CD4-positive, alpha-beta T cell treated with Interleukin-6 for 4 hours (primary cell): ENCODE results near the gene HRH2.

ENCODE experiments used
- DNase-seq: peaks from one replicate; pipeline ENCODE4 v3.0.0-alpha.2; 2020; ENCODE audit warnings: mixed read lengths

Gene HRH2

DNA sequence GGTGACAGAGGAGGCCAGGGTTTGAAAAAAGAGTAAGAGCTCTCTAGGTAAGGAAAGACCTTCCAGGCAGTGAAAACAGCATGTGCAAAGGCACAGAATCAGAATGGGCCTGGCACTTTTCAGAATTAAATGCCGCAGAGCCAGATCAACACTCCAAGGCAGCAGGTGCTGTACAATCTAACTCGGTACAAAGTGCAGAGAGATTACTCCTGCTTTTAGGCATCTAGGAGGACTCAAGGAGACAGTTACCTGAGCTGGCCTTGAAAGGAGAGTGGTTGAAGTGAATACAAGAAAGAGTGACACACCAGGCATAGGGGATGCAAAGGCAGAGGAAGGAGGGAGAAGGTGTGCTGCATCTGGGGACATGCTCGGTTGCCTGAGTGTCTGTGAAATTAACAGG, 21.5 kb downstream of the HRH2 start:
- DNase-seq: no peak

DNA sequence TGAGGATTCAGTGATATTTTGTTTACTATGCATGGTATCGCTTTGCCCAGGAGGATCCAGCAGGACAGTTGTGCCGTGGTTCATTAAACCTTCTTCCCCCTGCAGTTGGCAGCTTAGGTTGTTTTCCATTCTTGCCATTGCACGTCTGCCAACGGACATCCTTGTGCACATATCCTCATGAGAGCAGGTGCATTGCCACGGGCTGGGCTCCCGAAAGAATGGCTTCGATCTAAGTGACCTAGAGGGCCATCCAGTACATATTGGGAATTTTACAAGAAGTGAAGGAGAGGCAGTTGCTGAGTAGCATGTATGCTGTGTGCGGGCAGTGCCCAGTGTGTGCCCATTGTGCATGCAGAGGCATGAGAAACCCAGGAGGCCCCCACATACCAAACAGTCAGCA, 22.1 kb downstream of the HRH2 start:
- no peak for DNase-seq

DNA sequence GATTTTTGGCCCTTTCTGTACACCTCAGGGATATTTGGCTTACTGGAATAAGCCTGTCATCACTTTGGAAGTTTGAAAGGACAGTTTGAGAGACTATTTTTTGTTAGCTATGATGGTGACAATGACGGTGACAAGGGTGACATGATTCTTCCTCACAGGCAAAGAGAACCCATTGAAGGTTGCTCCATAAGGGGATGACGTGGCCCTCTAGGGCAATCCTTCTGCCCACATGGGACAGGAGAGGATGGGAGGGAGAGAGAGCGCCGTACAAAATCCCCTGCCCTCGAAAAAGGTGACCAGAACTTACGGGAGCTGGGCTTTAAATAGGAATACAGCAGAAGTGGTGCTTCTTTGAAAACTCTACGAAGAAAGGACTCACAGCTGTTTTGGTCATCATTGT, 22.6 kb downstream of the HRH2 start:
- DNase-seq: no peak

DNA sequence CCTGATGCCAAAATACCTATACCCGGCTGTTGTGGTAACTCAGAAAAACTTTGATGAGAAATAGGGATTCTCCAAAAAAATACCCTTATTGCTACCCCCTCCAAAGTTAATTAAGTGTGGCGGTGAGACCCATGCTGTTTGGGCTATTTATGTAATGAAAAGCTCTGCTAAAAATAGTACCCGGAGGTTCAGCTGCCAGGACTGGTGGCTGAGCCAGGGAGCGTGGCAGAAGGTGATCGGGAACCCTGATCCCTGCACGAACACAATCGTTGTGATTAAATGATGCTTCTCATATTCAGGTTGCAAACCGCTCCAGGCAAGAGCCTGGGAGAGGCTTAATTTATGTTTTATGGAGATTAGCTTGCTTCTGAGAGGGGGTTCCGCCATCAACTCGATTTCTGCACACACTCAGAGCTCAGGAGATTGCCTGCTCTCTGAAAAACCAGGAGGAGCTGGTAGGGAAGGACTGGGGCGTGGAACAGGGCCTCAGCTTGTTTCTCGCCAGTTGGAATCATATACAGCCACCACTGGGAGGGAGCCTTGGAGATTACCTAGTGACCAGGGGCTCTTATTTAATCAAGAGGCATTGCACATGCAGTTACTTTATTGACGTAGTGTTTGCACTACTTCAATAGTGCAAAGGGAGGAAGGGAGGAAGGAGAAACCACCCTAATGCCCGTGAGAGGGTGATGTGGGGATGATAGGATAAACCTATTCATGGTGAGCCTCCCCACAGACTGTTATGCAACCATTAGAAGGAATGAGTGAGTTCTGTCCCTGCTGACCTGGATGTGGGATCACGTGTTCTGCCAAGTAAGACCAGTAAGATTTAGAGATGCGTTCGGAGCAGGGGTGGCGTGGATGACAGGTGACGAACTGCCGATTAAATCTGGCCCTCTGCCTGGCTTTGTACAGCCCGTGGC, 23.4 kb downstream of the HRH2 start:
- DNase-seq: no peak

DNA sequence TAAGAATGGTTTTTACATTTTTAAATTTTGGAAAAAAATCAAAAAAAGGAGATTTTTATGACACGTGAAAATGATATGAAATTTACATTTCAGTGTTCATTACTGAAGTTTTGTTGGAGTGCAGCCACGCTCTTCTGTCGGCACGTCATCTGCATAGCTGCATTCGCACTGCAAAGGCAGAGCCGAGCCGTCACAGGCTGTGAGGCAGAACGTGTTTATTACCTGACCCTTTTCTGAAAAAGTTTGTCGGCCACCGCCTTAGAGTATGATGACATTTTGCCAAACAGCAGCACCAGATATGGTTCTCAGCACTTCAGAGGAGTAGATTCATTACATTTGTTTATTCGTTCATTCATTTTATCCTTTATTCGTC, 24.1 kb downstream of the HRH2 start:
- no peak for DNase-seq

DNA sequence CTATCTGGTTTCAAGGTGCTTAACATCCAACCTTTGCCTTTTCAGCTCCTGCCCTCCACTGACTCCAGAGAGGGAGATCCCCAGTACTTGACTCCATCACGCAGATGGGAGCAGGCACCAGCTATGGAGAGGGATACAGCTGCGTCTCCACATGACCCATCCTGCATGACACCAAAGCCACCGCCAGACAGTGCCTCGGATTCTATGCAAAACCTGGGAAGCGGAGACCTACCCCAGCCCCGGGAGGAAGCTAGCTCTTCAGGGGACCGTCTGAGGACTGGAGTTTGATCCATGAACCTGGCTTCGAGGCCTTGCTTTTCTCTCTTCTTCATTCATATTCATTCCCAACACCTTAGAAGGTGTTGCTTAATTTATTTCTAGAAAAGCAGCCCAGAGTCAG, 24.8 kb downstream of the HRH2 start:
- no peak for DNase-seq

DNA sequence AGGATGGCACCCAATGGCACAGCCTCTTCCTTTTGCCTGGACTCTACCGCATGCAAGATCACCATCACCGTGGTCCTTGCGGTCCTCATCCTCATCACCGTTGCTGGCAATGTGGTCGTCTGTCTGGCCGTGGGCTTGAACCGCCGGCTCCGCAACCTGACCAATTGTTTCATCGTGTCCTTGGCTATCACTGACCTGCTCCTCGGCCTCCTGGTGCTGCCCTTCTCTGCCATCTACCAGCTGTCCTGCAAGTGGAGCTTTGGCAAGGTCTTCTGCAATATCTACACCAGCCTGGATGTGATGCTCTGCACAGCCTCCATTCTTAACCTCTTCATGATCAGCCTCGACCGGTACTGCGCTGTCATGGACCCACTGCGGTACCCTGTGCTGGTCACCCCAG, 25.4 kb downstream of the HRH2 start:
- no peak for DNase-seq

DNA sequence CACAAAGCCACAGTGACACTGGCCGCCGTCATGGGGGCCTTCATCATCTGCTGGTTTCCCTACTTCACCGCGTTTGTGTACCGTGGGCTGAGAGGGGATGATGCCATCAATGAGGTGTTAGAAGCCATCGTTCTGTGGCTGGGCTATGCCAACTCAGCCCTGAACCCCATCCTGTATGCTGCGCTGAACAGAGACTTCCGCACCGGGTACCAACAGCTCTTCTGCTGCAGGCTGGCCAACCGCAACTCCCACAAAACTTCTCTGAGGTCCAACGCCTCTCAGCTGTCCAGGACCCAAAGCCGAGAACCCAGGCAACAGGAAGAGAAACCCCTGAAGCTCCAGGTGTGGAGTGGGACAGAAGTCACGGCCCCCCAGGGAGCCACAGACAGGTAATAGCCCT, 26.1 kb downstream of the HRH2 start:
- no peak for DNase-seq

DNA sequence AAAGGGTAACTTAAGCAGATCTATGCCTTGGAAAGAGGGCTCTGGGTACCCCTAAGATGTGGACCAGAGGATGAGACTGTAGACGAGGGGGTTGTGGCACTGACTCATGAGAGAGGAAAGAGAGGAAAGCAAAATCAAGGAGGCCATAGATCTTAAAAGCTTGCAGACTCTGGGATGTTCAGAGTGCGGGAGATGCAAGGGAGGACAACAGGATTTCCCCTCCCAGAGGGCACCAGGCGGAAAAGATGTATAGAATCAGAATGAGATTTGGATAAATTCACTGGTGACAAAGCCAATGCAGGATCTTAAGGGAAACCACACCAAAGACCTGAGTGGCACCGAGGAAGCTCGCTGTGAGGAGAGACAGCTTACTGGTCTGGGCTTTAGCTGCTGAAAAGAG, 27.1 kb downstream of the HRH2 start:
- no peak for DNase-seq

DNA sequence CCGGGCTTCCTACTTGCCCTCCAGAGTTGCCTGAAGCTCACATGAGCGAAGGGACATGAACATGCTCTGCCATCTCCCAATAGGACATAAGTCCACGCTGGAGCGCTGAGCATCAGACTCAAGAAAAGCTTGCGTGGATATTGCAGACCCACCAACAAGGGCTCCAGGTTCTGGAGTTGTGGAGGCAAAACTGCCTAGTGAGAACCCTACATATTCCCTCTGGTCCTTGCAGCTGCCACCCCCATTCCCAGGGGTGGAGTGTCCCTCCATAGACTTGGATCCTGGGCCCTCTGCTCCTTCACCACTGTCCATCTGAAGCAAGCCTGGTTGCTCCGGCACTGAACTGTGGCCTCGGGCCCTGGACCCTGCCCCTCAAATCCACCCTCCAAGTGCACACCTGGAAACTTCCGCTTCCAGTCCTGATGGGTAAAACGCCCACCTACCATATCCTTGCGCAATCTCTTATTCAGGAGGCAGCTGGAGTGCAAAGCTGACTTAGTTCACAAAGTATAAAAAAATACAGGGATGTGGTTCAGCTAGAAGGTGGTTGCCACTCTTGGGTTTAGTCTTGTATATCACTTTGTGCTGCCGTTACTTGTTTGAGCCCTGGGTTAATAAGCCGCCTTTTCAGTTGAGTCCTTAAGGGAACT, 28.0 kb downstream of the HRH2 start:
- DNase-seq: no peak

DNA sequence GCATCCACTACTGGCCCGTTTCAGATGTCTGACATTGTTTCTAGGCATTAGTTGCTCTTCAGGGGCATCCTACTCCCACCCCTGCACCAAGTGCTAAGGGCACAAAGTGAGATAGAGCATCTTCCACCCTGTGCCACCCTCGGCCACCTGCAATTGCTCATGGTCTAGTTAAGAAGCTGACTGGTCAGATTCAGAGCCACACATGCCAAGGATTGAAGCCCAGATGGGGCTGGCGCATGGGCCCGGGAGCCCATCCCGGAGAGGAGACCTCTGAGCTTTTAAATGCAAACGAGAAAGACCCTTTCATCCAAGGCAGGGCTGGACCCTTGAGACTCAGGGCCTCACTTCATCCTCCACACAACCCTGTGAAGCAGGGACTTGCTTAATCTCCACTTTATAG, 28.5 kb downstream of the HRH2 start:
- DNase-seq: no peak

DNA sequence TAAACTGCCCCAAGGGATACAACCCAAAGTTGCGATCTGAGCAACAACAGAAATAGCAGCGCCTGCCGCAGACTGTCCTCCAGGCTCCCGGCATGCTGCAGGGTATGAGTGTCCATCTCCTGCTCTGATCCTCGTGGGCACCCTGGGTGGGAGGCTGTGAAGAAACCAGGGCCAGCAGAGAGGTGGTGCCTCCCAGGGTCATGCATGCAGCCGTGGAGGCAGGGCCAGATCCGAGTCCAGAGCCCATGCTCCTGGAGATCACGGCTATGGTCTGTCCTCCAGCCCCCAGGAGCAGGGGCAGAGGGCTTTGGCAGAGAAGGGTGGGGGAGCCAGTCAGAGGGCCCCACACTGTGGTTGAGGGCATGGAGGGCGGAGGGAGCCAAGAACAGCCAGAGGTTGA, 29.0 kb downstream of the HRH2 start:
- no peak for DNase-seq

DNA sequence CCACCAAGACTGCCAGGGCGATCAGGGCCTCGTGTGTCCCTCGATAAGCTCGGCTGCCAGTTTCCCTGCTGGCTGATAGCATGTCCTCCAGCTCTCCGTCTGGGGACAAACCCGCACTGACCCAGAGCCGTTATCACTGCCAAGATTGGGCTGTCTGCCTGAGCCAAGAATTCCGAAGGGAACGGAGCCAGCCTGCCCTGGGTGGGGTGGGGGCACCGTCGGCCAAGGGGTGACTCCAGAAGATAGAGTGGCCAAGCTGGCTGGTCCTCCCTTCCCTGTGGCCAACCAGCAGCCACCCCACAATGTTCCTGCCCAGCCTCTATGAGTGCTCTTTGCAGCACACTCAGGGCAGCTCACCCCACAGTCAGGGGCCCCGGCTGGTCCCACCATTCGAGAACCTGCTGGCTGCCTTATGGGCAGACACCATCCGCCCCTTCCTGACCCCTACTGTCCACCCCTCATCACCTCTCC, 29.4 kb downstream of the HRH2 start:
- DNase-seq: no peak

DNA sequence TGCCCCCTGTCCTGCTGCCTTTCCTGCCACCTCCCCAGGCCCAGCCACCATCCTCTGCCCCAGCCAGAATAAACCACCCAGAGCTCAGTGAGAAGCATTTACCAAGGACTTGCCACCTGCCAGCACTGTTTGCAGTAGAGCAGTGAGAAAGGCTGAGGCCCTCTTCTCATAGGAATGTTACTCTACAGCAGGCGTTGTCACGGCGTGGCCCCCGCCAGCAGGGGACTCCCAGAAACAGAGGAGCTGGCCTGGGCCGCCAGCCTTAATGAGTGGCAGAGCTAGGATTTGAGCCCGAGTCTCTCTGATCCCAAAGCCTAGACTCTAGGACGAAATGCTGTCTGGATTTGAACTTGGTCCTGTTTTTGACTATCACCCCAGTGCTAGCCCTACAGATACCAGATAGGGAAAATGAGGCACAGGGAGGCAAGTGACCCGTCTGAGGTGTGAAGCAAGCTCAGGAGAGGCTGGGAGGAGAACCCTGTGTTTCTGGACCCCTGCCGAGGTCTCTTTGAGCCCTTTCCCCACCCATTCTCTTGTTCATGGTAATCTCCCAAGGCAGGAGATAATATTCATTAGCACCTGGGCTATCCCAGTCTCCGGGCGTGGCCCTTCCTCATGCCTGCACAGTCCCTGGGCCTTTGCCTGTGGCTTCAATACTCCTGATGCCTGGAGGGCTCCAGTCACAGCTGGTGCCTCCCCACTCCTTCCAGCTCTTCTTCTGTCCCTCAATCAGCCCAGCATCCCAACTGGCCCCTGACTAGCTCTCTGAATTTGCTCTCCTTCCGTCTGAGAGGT, 30.7 kb downstream of the HRH2 start:
- no peak for DNase-seq

DNA sequence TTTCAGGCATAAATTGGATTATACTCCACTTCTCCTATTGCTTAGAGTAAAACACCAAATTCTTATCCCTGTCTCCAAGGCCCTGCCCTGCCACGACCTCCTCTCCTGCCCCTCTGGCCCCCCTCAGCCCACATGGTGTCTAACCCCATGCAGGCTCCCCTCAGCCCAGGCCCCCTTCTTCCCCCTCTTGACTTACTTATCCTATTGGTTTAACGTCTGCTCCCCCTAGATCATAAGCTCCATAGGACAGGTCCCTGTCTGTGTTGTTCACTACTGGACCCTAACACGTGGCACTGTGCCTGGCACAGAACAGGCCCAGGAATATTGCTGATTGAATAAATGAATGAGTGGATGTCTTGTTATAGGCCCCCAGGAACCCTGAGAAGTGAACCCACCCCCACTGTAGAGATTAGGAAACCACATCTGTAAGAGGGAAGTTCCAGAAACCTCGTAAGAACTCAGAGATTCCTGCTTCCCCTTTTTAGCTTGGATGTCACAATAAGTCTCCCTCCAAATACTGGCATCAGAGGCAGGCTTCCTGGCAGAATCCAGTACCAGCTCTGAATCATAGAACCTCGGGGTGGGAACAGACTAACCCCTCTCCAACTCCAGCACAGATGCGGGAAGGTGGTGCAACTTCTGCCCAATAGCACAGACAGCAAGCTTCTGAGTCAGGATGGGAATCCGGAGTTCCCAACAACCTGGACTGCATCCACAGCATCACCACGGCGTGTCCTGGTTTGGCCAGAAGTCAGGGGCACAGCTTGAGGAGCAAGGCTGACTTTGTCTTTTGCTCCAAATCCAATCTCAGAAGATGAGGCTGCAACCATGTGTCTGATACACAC, 31.5 kb downstream of the HRH2 start:
- no peak for DNase-seq

DNA sequence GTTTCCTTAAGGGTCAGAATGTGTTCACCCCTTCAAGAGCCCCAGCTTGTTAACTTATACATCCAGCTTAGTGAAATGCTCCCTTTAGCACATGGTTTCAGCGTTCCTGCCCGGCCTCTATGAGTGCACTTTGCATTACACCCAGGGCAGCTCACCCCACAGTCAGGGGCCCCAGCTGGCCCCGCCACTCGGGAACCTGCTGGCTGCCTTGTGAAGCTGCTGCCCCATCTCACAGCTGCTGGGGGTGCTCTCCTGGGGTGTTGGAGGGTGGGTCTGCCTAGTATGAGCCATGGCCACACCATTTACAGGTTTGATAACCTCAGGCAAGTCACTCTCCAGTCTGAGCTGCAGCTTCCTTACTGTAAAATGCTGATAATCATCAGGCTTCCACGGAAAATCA, 32.2 kb downstream of the HRH2 start:
- DNase-seq: no peak

DNA sequence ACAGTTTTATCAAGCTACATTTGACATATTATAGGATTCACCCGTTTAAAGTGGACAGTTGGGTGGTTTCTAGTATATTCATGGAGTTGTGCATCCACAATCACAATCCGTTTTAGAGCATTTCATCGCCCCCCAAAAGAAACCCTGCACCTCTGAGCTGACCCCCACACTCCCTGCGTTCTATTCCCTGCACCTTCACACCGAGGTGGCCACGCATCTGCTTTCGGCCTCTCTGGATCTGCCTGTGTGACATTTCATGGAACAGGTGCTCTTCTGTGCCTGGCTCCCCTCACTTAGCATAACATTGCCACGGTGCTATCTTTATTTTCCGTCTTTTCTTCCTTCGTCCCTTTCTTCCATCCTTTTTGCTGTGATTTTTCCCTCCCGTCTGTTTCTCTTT, 32.7 kb downstream of the HRH2 start:
- no peak for DNase-seq

DNA sequence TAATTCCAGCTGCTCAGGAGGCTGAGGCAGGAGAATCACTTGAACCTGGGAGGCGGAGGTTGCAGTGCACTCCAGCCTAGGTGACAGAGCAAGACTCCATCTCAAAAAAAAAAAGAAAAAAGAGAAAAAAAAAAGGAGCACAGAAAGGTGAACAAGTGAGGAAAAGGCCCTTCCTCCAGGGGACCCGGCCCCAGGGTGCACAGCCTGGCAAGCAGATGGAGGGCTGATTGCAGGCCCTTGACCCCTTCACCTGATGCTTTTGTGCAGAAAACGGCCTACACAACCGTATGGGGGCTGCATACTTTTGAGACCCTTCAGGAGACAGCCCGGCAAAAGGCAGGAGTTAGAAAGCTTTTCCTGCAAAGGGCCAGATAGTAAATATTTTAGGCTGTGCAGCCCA, 33.9 kb downstream of the HRH2 start:
- DNase-seq: no peak

DNA sequence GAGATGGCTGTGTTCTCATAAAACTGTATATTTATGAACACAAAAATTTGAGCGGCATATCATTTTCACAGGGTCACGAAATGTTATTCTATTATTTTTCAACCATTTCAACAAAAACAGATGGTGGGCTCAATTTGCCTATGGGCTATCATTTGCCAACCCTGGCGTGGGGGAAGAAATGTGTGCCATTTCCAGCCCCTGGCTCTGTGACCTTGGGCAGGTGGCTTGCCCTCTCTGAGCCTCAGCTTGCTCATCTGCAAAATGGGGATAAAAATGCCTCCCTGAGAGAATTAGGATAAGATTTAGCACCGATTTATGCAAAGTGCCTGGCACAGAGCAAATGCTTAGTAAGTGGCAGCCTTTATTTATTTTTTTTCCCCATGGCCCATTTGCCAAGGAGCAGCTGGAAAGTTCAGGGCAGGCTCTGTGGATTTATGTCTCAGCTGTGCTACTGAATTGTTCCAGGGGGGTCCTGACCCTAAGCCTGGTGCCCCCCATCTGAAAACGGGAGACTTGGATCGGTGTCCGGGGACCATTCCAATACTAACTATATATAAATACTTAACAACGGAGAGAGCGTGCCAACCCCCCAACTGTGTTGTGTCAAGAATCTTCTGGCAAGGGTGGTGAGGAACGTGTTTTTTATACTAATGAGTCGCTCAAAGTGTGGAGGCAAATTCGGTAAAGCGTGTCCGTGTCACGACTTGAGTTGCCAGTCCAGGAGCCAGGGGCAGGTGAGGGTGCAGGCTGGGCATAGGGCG, 34.5 kb downstream of the HRH2 start:
- no peak for DNase-seq

DNA sequence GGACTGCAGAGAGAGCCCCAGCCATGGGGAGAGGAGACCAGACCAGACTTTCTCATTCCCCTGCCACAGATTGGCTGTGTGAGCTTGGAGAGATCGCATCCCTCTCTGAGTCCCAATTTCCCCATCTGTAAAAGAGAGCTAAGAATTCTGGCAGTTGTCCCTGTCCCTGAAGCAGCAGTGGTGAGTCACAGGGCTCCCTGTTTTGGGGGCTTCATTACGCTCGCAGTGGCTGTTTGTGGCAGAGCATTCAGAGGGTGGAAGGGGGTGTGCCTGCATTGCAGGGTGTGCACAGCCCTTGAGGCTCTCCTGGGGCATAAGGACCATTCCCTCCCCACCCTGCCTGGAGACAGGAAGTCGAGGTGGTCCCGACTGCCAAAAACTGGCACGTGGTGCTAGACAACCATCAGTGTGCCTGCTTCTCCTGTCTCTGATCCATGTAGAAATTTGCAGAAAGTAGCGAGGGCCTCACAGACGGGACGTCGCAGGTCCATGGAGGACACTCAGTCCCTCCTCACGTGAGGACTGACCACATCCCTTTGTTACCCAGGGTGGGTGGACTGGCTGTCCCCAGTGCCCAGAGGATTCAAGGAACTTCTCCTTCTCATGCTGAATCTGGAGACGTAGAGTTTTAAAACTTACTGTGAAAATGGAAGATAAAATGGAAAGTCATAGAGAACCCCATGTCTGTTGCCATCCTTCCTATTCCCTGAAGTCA, 35.3 kb downstream of the HRH2 start:
- no peak for DNase-seq

DNA sequence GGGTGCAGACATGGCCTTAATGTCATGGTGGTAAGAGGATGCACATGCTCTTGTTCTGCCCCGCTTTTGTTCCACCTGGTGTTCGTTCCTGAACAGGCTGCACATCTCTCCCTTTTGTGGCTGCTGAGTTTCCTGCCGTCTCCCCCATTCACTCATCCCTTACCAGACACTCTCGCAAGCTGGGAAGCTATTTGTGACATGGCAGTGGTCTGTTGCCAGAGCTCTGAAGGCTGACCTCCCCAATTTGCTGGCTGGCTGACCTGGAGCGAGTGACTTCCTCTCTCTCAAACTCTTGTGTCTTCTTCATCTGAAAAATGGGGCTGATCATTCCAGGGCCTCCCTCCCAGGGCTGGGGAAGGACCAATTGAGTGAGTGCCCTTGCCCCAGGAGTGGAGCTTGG, 35.9 kb downstream of the HRH2 start:
- no peak for DNase-seq
